Aortic smooth muscle cell (primary cell): ENCODE data around the gene PTTG1IP. TPM values are rescaled to one million over a fixed set of nuclear protein-coding genes. Genes with fewer than 3 reads are reported as not detected.

Experiments used
- total RNA-seq: library from RNA; depleted of rRNA; stranded (reverse); fragments of >200 nt; gene quantifications from 2 replicates; pipeline ENCODE4 v1.2.3, GENCODE V29; 2014

PTTG1IP gene
- 220 and 298 TPM in 2 replicates for total RNA-seq

DNA sequence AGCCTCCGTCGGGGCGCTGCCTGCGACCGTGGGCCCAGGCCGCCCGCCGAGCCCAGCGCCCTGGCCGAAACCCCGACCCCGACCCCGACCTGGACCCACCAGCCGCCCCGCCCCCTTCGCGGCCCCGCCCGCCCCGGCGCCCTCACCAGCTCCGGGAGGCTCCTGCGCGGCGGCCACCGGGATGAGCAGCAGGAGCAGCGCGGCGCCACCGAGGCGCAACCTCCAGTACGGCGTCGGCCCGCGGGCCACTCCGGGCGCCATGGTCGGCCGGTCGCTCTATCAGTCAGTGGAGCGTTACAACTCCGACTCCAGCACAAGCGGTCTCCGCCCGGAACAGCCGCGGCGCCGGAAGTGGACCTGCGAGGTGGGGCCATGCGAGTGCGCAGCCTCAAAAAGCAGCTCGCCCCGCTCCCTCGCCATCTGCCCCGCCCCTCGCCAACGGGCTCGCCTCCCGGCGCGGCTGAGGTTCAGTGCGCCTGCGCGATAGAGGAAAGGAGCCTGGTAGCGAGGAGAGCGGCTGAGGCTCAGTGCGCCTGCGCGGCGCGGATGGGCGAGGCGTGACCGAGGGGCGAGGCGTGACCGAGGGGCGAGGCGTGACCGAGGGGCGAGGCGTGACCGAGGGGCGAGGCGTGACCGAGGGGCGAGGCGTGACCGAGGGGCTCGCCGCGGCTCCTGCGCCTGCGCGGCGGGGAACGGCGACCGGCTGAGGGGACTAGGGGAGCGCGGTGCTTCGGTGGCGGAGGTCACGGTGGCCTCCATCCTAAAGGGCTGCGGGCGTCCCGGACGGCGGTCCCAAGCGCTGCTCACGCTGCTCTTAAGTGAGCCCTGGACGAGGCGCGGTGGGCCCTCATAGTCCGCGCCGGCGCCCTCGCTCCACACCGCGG lies at the start of gene PTTG1IP:
Gene PTTG1IP (minus strand): TSS at position 335 of the 884 bp plus-strand sequence. CDS start 74 bp downstream, at position 261.

DNA sequence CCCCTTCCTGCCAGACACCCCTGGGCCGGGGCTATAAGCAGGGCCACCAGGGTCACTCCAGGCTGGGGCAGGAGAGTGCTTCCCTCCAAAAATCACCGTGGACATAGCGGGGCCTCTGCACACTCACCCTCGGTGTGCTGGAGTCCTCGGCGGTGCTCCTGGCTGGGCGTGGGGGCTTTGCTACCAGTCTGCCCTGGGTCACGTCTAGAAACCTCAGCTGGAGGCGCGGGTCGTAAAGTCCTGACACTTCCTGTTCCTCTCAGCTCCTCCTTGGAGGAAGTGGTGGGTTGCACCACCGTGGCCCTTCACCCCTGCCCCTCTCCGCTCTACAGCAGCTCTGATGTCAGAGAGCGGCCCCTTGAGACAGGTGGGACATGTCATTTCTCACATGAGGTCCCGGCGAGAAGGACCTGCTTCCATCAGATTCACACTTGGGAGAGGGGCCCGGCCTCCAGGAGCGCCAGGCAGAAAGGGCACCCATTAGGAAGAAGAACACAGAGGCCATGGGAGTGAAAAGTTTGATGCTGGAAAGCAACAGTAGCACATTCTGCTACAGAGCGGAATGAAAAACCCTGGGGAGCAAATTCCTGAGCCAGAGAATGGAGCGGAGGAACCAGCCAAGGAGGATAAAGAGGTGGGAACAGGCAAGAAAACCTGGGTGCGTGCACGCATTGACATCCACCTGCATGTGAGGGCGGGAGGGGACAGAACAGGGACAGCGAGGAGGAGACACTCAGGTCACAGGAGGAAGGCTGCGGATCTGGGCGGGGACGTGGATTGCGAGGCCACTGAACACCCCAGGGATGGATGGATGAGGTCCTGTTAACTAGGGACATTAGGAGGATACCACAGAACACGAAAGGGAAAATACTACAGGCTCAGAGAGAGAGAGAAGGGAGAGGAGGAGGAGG lies 47.5 kb upstream of the PTTG1IP start, which contains the start of gene ITGB2:
Gene ITGB2 (minus strand): TSS at position 206 of the 911 bp plus-strand sequence. CDS start 10,117 bp downstream, outside the sequence.

DNA sequence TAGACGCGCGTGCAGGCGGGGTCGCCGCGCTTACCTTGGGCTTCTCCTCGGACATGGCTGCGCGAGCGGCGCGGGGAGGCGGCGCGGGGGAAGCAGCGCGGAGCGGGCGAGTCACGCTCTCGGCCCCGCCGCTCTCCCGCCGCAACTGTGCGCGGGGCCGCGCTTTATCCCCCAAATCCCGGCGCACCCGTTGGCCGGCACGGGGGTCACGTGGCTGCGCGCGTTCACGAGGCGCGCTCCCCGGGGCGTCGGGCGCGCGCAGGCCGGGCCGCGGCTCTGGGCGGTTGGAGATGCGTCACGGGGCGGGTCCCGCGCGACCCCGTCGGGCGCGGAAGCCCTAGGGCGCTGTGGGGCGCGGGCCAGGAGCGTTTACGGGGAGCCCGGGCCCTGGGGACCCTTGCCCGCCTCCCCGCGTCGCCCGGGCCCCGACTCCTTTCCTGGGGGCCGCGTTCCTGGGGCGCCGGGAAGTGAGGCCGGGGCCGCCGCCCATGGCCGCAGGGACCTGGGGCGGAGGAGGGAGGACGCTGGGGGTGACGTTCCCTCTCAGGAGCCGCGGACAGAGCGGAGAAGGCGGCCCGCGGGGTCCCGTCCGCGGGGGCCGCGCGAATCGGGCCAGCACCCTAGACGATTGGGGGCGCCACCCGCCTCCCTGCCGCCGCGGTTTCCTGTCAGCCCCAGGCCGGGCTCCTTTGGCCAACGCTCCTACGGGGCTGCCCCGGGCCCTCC lies 55.4 kb downstream of the PTTG1IP start, which contains the start of gene SUMO3:
Gene SUMO3 (minus strand): TSS at position 149 of the 726 bp plus-strand sequence. CDS start 94 bp downstream, at position 55.

GRCh38 chr21:44801468-44802395 lies 71.8 kb downstream of the PTTG1IP start, which contains the start of gene UBE2G2:
UBE2G2 (minus strand) TSS chr21:44801820; CDS start chr21:44801748, 72 bp downstream.

Other genes with a start within 250 kb of the PTTG1IP start
- gene KRTAP10-9, start 246.6 kb downstream of the PTTG1IP start, total RNA-seq: not detected in 2 replicates
- gene KRTAP10-10, start 236.3 kb downstream of the PTTG1IP start, total RNA-seq: not detected in 2 replicates
- not detected in 2 replicates for gene KRTAP10-11, start 227.3 kb downstream of the PTTG1IP start, total RNA-seq
- gene KRTAP12-4, start 219.0 kb downstream of the PTTG1IP start, total RNA-seq: not detected in 2 replicates
- gene KRTAP12-3, start 215.8 kb downstream of the PTTG1IP start, total RNA-seq: not detected in 2 replicates
- gene KRTAP12-2, start 206.8 kb downstream of the PTTG1IP start, total RNA-seq: not detected in 2 replicates
- not detected in 2 replicates for gene KRTAP12-1, start 191.5 kb downstream of the PTTG1IP start, total RNA-seq
- gene KRTAP10-12, start 176.5 kb downstream of the PTTG1IP start, total RNA-seq: not detected in 2 replicates
- not detected in 2 replicates for gene TSPEAR, start 162.1 kb downstream of the PTTG1IP start, total RNA-seq
- 68.0 and 76.8 TPM in 2 replicates for gene UBE2G2, start 71.9 kb downstream of the PTTG1IP start, total RNA-seq
- 86.3 and 90.5 TPM in 2 replicates for gene SUMO3, start 55.6 kb downstream of the PTTG1IP start, total RNA-seq
- 0.06 and 0.13 TPM in 2 replicates for gene ITGB2, start 47.2 kb upstream of the PTTG1IP start, total RNA-seq
- 13.1 and 17.6 TPM in 2 replicates for gene SLX9, start 66.3 kb upstream of the PTTG1IP start, total RNA-seq
- gene ADARB1, start 200.9 kb upstream of the PTTG1IP start, total RNA-seq: 4.8 and 9.1 TPM in 2 replicates